Cardiac muscle cell (in vitro differentiated cells and primary cell): ENCODE results near the gene RIPK4. TPM values are rescaled to one million over a fixed set of nuclear protein-coding genes. Genes with fewer than 3 reads are reported as not detected.

ENCODE experiments used
- DNase-seq, 2 donors: peaks; one replicate each; pipeline versions ENCODE4 v3.0.0 to v3.0.0-alpha.2; 2010 to 2017; ENCODE audit warnings: low read depth in 1 of 2, low spot score in 1 of 2
- H3K27ac ChIP-seq: fragments of 200-600 bp; sonication (generic); 2 replicates; pipeline ENCODE4 v1.5.1; 2016
- H3K27me3 ChIP-seq: fragments of 200-600 bp; sonication (generic); 2 replicates; pipeline ENCODE4 v1.6.0; 2016; ENCODE audit warnings: control low read depth
- H3K36me3 ChIP-seq: fragments of 200-600 bp; sonication (generic); 2 replicates; pipeline ENCODE4 v1.5.1; 2016; ENCODE audit warnings: control low read depth
- H3K4me1 ChIP-seq: fragments of 200-600 bp; sonication (generic); 2 replicates; pipeline ENCODE4 v1.8.1; 2017; ENCODE audit warnings: low read depth, mild to moderate bottlenecking, mixed run types
- H3K4me3 ChIP-seq: fragments of 200-600 bp; sonication (generic); 2 replicates; pipeline ENCODE4 v1.5.1; 2016; ENCODE audit warnings: mild to moderate bottlenecking
- H3K9me3 ChIP-seq: fragments of 200-600 bp; sonication (generic); 2 replicates; pipeline ENCODE4 v1.5.1; 2017; ENCODE audit warnings: low read depth, mild to moderate bottlenecking, control low read depth
- CTCF ChIP-seq: IDR thresholded peaks from 2 replicates; pipeline ENCODE4 v1.5.1; 2012; ENCODE audit warnings: low read depth, mild to moderate bottlenecking, low read length
- polyA plus RNA-seq: library from polyadenylated mRNA; unstranded; fragments of >200 nt; fragmentation: Nextera tagmentation; extraction: Ambion mirVana; gene quantifications from 2 replicates; pipeline ENCODE4 v1.2.1, GENCODE V29; 2016
- total RNA-seq: library from RNA; depleted of rRNA; stranded (reverse); fragments of >200 nt; gene quantifications from 2 replicates; pipeline ENCODE4 v1.2.3, GENCODE V29; 2016

The RIPK4 gene
- total and polyA plus RNA-seq, 2 experiments from 2014 or later, result 0.71 to 2.7 TPM

GRCh38 chr21:41771625-41771945 is 4.7 kb upstream of the RIPK4 start:
- no peaks in the 10 kb centered on the region for H3K36me3 ChIP-seq
- no peak for TF ChIP-seq CTCF
- H3K27me3 ChIP-seq, result peaks cover 49% of the 10 kb centered on the region
- no peaks in the 10 kb centered on the region for H3K9me3 ChIP-seq
- no peak for DNase-seq
- H3K27ac ChIP-seq, result no peak overlapping the region
- peaks cover 9% of the 10 kb centered on the region for H3K4me1 ChIP-seq
- no peak overlapping the region for H3K4me3 ChIP-seq

- Histone ChIP-seq H3K4me3 (no peak overlapping the region), H3K27me3 (peaks cover 54% of the 10 kb centered on the region), H3K9me3 (no peaks in the 10 kb centered on the region), H3K27ac (no peak overlapping the region), H3K36me3 (no peaks in the 10 kb centered on the region), H3K4me1 (peaks cover 13% of the 10 kb centered on the region)
- DNase-seq, result no peak
- TF ChIP-seq CTCF, result no peak
Observed at GRCh38 chr21:41770901-41771624, 4.2 kb upstream of the RIPK4 start.

GRCh38 chr21:41769933-41770332 is 3.1 kb upstream of the RIPK4 start:
- Histone ChIP-seq H3K9me3 (no peaks in the 10 kb centered on the region), H3K36me3 (no peaks in the 10 kb centered on the region), H3K4me3 (no peak overlapping the region), H3K27ac (no peak overlapping the region), H3K4me1 (peaks cover 13% of the 10 kb centered on the region), H3K27me3 (peaks cover 65% of the 10 kb centered on the region)
- no peak for DNase-seq
- TF ChIP-seq CTCF, result no peak

- Histone ChIP-seq H3K4me1 (peaks cover 13% of the 10 kb centered on the region), H3K27me3 (peaks cover 69% of the 10 kb centered on the region), H3K4me3 (no peak overlapping the region), H3K27ac (no peak overlapping the region), H3K36me3 (no peaks in the 10 kb centered on the region), H3K9me3 (no peaks in the 10 kb centered on the region)
- DNase-seq, result no peak
- no peak for TF ChIP-seq CTCF
Observed at GRCh38 chr21:41769521-41769920, 2.7 kb upstream of the RIPK4 start.

GRCh38 chr21:41769111-41769510 is 2.3 kb upstream of the RIPK4 start:
- DNase-seq, result no peak
- Histone ChIP-seq H3K4me1 (peaks cover 13% of the 10 kb centered on the region), H3K9me3 (no peaks in the 10 kb centered on the region), H3K4me3 (no peak overlapping the region), H3K27ac (no peak overlapping the region), H3K27me3 (peaks cover 74% of the 10 kb centered on the region), H3K36me3 (no peaks in the 10 kb centered on the region)
- TF ChIP-seq CTCF, result no peak
